ENCODE data around the gene PTPRN2.

The PTPRN2 gene

GRCh38 chr7:158579662-158580646 is 7.7 kb downstream of the PTPRN2 start:
- DNase-seq (ENCODE audit: low spot score): no peak
- no peak for FAIRE-seq

DNA sequence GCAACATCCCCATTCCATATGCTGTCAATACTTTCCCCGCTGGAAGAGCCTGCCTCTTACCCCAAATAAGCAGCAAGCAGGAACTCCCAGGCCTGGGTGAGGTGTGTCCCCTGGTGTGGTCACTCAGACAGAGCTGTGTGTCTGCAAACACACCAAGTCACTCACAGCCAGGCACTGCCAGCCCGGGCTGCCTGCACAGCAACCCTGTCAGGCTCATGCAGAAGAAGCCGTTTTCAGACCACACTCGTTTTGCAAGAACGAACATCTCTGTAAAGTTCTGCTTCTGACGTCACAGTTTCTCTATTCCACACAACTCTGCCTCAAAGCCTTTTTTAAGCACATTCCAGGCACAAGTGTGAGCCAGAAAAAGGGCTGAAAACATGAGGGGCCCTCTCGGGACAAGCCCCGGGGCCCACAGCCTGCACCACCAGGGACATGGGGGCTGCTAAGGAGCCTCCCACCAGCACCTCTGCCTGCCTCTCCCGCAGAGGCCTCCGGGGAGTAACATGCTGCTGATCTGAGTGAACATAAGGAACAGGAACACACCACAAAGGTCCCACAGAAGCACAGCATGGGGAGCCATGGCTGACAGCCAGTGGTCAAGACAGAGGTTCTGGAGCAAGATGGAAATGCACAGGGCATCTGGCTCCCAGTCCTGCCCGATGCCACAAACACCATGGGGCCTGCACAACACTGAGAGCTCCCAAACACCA is 11.4 kb downstream of the PTPRN2 start:
- DNase-seq (ENCODE audit: low spot score) (no peak), FAIRE-seq (no peak)

- FAIRE-seq (no peak), DNase-seq (ENCODE audit: low spot score) (no peak)
Measured at GRCh38 chr7:158574308-158575036, 13.2 kb downstream of the PTPRN2 start.

- no peak for FAIRE-seq
Measured at GRCh38 chr7:158573310-158573709, 14.3 kb downstream of the PTPRN2 start.

DNA sequence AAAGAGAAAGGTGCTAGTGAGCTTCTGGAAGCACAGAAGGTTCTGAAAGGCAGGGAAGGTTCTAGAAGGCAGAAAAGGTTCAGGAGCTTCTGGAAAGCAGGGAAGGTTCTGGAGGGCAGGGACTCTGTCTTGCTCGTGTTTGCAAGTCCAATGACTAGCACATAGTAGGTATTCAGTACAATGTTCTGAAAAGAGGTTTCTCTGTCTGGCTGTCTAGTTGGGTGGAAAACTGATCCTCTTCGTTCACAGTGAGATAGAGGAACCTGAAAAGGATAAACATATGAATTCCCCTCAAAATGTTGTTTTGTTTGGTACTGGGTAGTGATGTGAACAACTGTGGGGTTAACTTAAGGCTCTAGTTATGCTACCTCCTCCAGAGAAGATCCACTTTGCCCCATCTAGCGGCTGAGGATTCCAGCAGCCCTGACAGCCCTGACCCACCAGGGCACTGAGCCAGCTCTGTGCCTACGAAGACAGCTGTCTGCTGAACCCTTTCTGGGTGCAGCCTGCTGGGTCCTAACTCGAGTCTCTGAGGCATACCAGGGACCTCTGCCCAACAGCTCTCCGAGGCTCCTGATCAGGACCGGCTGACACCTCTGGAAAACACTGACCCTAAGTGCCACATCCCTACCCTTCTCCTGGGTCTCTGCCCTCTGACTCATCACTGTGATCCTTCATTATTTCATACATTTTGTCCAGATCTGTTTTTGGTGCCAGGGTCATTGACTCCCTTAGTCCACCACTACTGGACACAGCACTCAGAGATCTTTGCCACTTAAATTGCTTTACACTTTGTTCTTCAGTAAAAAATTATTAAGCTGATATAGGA is 15.4 kb downstream of the PTPRN2 start:
- no peak for FAIRE-seq
- peak; percentile 44 for DNase-seq (ENCODE audit: low spot score)

More at GRCh38 chr7:158573310-158573709, 14.3 kb downstream of the PTPRN2 start:
- DNase-seq (ENCODE audit: low spot score): no peak

DNA sequence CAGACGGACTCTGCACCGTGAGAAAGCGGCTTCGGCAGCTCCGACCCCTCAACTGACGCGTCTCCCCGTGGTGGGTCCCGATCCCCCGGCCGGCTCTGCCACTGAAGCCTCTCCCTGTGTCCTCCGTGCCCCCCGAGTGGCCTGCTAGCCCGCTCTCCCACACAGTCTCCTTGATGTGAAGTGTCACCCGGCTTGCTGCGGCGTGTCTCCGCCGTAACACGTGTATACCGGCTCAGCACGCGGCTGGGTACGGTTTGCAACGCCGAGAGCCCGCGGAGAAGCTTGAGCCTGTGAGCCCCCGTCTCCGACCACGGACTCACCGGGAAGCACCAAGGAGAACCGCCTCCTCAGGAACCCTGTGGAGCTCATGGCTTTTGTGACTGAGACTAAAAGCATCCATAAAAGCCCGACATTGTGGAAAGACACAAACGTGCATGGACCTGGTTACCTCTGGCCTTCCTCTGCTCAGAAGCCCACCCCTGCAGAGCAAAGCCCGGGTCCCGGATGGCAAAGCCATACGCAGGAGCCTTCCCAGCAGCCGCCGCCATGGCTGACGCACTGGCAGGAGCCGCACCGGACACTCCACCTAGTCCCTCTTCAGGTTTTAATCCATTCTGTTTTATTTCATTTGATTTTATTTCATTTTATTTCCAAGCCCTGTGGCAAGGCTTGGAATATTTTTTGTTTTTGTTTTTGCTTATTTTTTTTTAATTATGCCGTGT is 17.0 kb downstream of the PTPRN2 start:
- no peak for FAIRE-seq
- no peak for DNase-seq (ENCODE audit: low spot score)

DNA sequence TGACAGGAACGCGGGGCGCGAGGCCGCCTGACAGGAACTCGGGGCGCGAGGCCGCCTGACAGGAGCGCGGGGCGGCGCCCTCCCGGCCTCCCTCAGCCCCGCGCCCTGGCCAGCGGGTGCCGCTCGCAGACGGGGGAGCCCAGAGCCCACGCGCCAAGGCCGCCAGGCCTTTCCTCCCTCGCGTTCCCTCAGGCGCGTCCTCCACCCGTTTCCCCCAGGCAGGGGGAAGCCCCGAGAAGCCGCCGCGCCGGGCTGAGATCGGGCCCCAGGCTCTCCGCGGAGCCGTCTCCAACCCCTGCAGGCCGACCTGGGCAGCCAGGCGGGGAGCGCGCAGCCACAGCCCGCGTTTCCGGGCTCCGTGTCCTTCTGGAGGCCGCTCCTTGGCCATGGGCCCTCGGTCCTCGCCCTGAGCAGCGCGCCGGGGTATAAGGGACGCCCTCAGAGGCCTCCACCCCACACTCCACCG is 17.7 kb downstream of the PTPRN2 start:
- peak; percentile 26 for DNase-seq (ENCODE audit: low spot score)
- no peak for FAIRE-seq

- DNase-seq (ENCODE audit: low spot score) (no peak), FAIRE-seq (no peak)
Measured at GRCh38 chr7:158568974-158569857, 18.4 kb downstream of the PTPRN2 start.

DNA sequence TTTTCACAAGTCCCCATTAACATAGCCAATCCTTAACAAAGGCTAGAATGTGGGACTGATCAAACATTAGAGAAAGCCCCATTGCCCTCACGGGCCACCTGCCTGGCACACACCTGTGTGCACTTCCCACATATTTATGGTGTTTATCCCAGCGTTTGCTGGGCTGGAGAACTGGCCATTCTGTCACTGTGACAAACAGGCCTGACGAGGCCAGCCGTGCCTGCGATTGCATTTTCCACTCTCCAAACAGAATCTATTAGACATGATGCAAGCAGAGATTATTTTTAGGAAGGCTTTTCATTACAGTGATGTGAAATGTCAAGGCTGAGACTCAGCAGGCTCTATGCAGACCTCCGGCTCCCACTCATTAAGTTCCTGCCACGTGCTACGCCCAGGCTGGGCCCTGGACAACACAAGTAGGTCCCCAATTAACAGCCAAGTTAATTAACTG is 20.4 kb downstream of the PTPRN2 start:
- DNase-seq (ENCODE audit: low spot score): no peak
- FAIRE-seq: no peak

- FAIRE-seq: no peak
- no peak for DNase-seq (ENCODE audit: low spot score)
Measured at GRCh38 chr7:158564663-158565035, 23.0 kb downstream of the PTPRN2 start.

DNA sequence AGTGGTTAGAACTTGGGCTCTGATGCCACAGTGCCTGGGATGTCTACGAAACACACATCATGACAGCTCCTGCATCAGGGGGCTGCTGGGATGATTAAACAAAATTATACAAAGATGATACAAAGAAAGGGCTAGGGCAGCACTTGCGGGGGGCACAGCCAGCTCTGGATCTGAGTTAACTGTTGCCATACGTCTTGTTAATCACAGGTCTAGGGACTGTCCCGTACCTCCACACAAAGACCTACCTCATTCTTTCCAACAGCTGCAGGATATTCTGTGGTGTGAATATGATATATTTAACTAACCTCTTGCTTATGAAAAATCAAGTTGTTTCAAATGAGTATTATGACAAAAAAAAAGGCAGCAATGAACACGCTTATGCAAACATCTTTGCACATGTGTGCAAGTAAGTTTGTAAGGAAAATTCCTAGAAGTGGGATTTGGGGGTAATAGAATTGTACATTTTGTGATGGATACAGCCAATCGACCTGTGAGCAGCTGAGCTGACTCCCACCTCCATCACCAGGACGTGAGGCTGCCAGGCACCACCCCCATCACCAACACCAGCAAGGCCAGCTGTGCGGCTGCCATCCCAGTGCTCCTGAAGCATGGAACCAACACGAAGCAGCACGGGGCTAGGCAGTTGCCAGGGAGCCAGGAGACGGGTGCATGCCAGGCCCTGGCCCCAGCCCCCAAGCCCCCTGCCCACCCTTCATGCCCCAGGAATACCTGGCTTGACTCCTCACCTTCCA is 23.5 kb downstream of the PTPRN2 start:
- no peak for DNase-seq (ENCODE audit: low spot score)
- FAIRE-seq: no peak

GRCh38 chr7:158563051-158563450 is 24.6 kb downstream of the PTPRN2 start:
- DNase-seq (ENCODE audit: low spot score): no peak
- FAIRE-seq: no peak

DNA sequence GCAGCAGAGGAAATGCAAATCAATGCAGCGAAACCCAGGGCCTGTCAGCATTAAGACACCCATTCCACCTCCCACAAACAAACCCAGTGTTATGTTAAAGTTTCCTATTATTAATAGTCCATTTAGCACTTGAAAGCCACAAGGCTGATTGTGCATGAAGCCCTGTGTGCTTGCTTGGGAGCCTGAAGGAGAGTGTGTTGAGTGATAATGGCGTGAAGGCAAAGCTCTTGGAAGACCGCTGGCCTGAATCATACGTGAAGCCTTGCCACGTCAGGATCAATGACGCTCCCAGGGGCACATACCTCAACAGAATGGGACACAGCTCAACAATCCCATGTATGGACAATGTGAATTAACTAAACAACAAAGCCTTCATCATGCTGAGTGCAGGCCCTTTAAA is 25.1 kb downstream of the PTPRN2 start:
- DNase-seq (ENCODE audit: low spot score) (no peak), FAIRE-seq (no peak)

DNA sequence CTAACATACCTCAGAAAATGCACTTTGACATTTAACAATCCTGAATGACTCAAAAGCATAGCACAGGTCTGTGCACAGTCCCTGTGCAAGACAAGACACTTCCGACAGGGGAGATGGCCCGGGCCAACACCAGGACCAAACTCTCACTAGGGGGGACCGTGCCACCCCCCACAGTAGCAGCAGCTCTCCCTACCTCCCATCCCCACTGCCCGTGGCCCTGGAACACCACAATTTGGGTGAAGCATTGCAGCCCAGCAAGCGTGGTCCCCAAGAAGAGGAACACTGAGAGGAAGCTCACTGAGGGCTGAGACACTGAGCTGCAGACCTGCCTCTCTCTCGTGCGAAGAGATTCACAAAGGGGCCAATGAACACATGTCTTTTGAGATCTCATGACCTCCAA is 26.0 kb downstream of the PTPRN2 start:
- DNase-seq (ENCODE audit: low spot score) (no peak), FAIRE-seq (no peak)

- FAIRE-seq: no peak
Measured at GRCh38 chr7:158560386-158560785, 27.2 kb downstream of the PTPRN2 start.

GRCh38 chr7:158559356-158559755 is 28.3 kb downstream of the PTPRN2 start:
- FAIRE-seq: no peak

More at GRCh38 chr7:158560386-158560785, 27.2 kb downstream of the PTPRN2 start:
- no peak for DNase-seq (ENCODE audit: low spot score)

GRCh38 chr7:158558816-158559215 is 28.8 kb downstream of the PTPRN2 start:
- FAIRE-seq: no peak
- no peak for DNase-seq (ENCODE audit: low spot score)

More at GRCh38 chr7:158559356-158559755, 28.3 kb downstream of the PTPRN2 start:
- DNase-seq (ENCODE audit: low spot score): no peak

- DNase-seq (ENCODE audit: low spot score) (no peak), FAIRE-seq (no peak)
Measured at GRCh38 chr7:158557441-158557755, 30.2 kb downstream of the PTPRN2 start.
